GM20000 (cell line): ENCODE data around the gene ATP8B4.

ENCODE experiments used
- DNase-seq: peaks from one replicate; pipeline ENCODE4 v3.0.0; 2012; ENCODE audit warnings: low spot score
- CTCF ChIP-seq: IDR thresholded peaks from 2 replicates; pipeline ENCODE4 v1.5.1; 2012; ENCODE audit warnings: mild to moderate bottlenecking, control low read depth; ENCODE audit errors: extremely low read depth, missing control alignments

Gene ATP8B4

GRCh38 chr15:49855917-49856637 lies 263.0 kb downstream of the ATP8B4 start:
- DNase-seq: no peak
- no peak for TF ChIP-seq CTCF

GRCh38 chr15:49852756-49853155 lies 266.3 kb downstream of the ATP8B4 start:
- no peak for DNase-seq
- TF ChIP-seq CTCF: no peak

- DNase-seq: no peak
- TF ChIP-seq CTCF: no peak
Observed at GRCh38 chr15:49848807-49849206, 270.2 kb downstream of the ATP8B4 start.

- no peak for DNase-seq
- TF ChIP-seq CTCF: no peak
Observed at GRCh38 chr15:49848282-49848724, 270.7 kb downstream of the ATP8B4 start.

GRCh38 chr15:49847423-49848281 lies 271.4 kb downstream of the ATP8B4 start:
- no peak for TF ChIP-seq CTCF
- no peak for DNase-seq

- DNase-seq: no peak
- no peak for TF ChIP-seq CTCF
Observed at GRCh38 chr15:49844390-49844789, 274.6 kb downstream of the ATP8B4 start.

GRCh38 chr15:49843725-49844124 lies 275.3 kb downstream of the ATP8B4 start:
- no peak for DNase-seq
- TF ChIP-seq CTCF: no peak
